Heart left ventricle (tissue), 13 donors: Measurements from ENCODE around the gene TUT1.
A peak's percentile ranks its signal among the peaks of the same experiment; 100 is the strongest.

Experiments used
- CTCF ChIP-seq, 12 donors: fragments of 200-600 bp; sonication (generic) in 4 of 12; IDR thresholded peaks; one replicate each; pipeline versions ENCODE4 v1.5.0 to v1.8.0; 2018 to 2022; ENCODE audit warnings: antibody characterized with exemption in 12 of 12, mild to moderate bottlenecking in 5 of 12
- POLR2A ChIP-seq, 2 donors: fragments of 450-650 bp; IDR thresholded peaks; one replicate each; pipeline ENCODE4 v1.6.1; 2017; ENCODE audit warnings: antibody characterized with exemption in 2 of 2, mild to moderate bottlenecking in 2 of 2, moderate library complexity in 2 of 2
- donor health status: ischemic (EF 13 %, LVEDD 7.1; RV severe dilation, severe dysfunction).
- donor health status: DM: no; HTN: yes; CAD: no.
- donor health status: DM: no; HTN: no; CAD: no.
- donor health status: ischemic (EF 25% LVEDD 6.9; RV normal size, moderate dysfunction).
- donor health status: ischemic (EF 25% LVEDD 5.7; RV mildly dilated, moderate dysfunction).
- donor health status: ischemic (EF 35%, LVEDD 5.7; RV mildly dilated, moderate dysfunction).
- donor health status: nonischemic (EF 11% LVEDD 7.7; RV severe dilation, severe dysfunction).
- donor health status: DM: yes; HTN: yes; CAD: no.
- donor health status: PGD.
- donor health status: ischemic (EF 29% LVEDD 5.4; RV normal size, mild dysfunction).
- donor health status: nonischemic (EF 23%, LVEDD 6.1; RV moderate dilation, normal function).

DNA sequence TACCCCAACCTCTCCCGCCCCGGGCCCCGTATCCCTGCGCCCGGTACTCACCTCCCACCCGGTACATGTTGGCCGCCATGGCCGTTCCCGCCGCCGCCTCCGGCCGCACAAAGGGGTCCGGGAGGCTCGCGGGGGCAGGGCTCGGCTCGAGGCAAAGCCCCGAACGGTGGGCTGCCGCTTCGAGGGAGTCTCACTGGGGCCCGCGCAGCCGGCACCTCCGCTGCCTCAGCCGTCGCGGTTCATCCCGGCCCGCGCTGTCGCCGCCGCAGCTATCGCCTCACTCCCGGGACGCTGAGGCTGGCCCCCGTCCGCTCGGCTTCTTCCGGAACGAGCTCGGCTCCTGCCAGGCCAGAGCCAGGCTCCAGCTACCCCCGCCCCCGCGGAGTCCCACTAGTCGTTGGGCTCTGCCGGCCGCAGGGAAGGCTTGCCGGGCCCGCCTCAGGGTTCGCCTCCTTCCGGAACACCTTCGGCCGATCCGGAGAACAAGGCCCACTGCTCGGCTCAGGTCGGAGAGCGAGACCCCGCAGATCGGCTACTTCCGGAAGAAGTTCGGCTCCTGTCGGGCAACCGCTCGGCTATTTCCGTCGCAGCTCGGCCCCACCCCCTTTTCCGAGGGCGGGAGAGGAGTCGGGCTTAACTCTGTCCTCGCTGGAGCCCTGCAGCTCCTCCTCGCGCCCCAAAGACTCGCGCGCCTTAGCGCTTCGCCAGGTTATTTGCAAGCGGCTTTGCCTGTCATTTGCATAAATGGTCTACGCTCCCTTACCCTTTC lies 10.2 kb upstream of the TUT1 start, which contains the start of gene MTA2:
- TF ChIP-seq CTCF (IDR thresholded peaks at IDR 0.05) (no peak), POLR2A (IDR thresholded peaks at IDR 0.05) (peak in 1 of 2 donors; percentile 60)
